GM19452 (cell line): ENCODE measurements around the gene UBE2Q1.

Experiments
- ATAC-seq: cut with Tn5 transposase; IDR thresholded peaks from one replicate; pipeline ENCODE4 v1.9.1; 2021; ENCODE audit not compliant: unreplicated experiment

Gene UBE2Q1

GRCh38 chr1:154512760-154513159, 45.7 kb downstream of the UBE2Q1 start:
- no peak for ATAC-seq

GRCh38 chr1:154503898-154504297, 54.6 kb downstream of the UBE2Q1 start:
- ATAC-seq: no peak

GRCh38 chr1:154502744-154503115, 55.7 kb downstream of the UBE2Q1 start:
- ATAC-seq: no peak

GRCh38 chr1:154502066-154502743, 56.3 kb downstream of the UBE2Q1 start, which contains the start of the genes SHE and TDRD10:
Gene SHE (minus strand): TSS chr1:154502412. CDS start chr1:154502026, 386 bp downstream.
Gene TDRD10 (plus strand): TSS chr1:154502219. CDS start chr1:154506904, 4,685 bp downstream.
- no peak for ATAC-seq

GRCh38 chr1:154501423-154502065, 56.9 kb downstream of the UBE2Q1 start:
- ATAC-seq: no peak

- no peak for ATAC-seq
These were observed 57.9 kb downstream of the UBE2Q1 start for GRCh38 chr1:154500533-154500932.

- ATAC-seq: no peak
These were observed 59.0 kb downstream of the UBE2Q1 start for GRCh38 chr1:154499446-154499845.
